HG03354 (cell line): ENCODE measurements around the gene MED12L.
A peak's percentile ranks its signal among the peaks of the same experiment; 100 is the strongest.
"Not testable (repeated sequence)": the region's sequence is repeated elsewhere in the genome, so short reads cannot be mapped to it uniquely, and the experiment has no call there.

Source experiments
- ATAC-seq: cut with Tn5 transposase; IDR thresholded peaks from one replicate; pipeline ENCODE4 v1.9.1; 2021; ENCODE audit warnings: mild to moderate bottlenecking; ENCODE audit not compliant: unreplicated experiment, poor library complexity, severe bottlenecking

Gene MED12L

GRCh38 chr3:151386056-151386455, 300.6 kb downstream of the MED12L start:
- no peak for ATAC-seq

GRCh38 chr3:151387432-151387831, 302.0 kb downstream of the MED12L start:
- no peak for ATAC-seq

GRCh38 chr3:151387842-151388241, 302.4 kb downstream of the MED12L start:
- ATAC-seq = no peak

GRCh38 chr3:151391720-151392119, 306.3 kb downstream of the MED12L start:
- ATAC-seq = no peak

GRCh38 chr3:151392191-151392590, 306.7 kb downstream of the MED12L start:
- ATAC-seq = not testable (repeated sequence)

GRCh38 chr3:151393146-151393830, 307.8 kb downstream of the MED12L start:
- no peak for ATAC-seq

GRCh38 chr3:151393941-151394340, 308.5 kb downstream of the MED12L start:
- ATAC-seq = no peak

- ATAC-seq = no peak
These were observed 309.1 kb downstream of the MED12L start for GRCh38 chr3:151394611-151395010.

GRCh38 chr3:151395806-151396205, 310.3 kb downstream of the MED12L start:
- ATAC-seq = no peak

GRCh38 chr3:151398895-151399294, 313.4 kb downstream of the MED12L start:
- ATAC-seq = no peak

GRCh38 chr3:151400341-151400740, 314.9 kb downstream of the MED12L start:
- no peak for ATAC-seq

- ATAC-seq = no peak
These were observed 316.9 kb downstream of the MED12L start for GRCh38 chr3:151402349-151402748.

- ATAC-seq = no peak
These were observed 317.8 kb downstream of the MED12L start for GRCh38 chr3:151403246-151403645.

- ATAC-seq = peak; percentile 76
These were observed 318.9 kb downstream of the MED12L start for GRCh38 chr3:151404316-151404715.

GRCh38 chr3:151407928-151408327, 322.5 kb downstream of the MED12L start:
- no peak for ATAC-seq

GRCh38 chr3:151410891-151411559, 325.6 kb downstream of the MED12L start:
- no peak for ATAC-seq

- no peak for ATAC-seq
These were observed 327.5 kb downstream of the MED12L start for GRCh38 chr3:151412989-151413388.

GRCh38 chr3:151415289-151415688, 329.8 kb downstream of the MED12L start:
- no peak for ATAC-seq

GRCh38 chr3:151419806-151420205, 334.3 kb downstream of the MED12L start:
- no peak for ATAC-seq

- ATAC-seq = peak; percentile 69
These were observed 336.5 kb downstream of the MED12L start for GRCh38 chr3:151421938-151422337.

GRCh38 chr3:151423091-151423490, 337.6 kb downstream of the MED12L start:
- no peak for ATAC-seq
